MG63 (cell line): ENCODE measurements around the gene PRKAR1A. TPM values are rescaled to one million over a fixed set of nuclear protein-coding genes. Genes with fewer than 3 reads are reported as not detected.
A peak's percentile ranks its signal among the peaks of the same experiment; 100 is the strongest.

Source experiments
- DNase-seq: peaks from one replicate; pipeline ENCODE4 v3.0.0-alpha.2; 2020
- H3K27me3 ChIP-seq: fragments of 250-450 bp; sonication (Bioruptor Pico); 2 replicates; pipeline ENCODE4 v1.5.1; 2020; ENCODE audit warnings: mild to moderate bottlenecking, moderate library complexity
- H3K36me3 ChIP-seq: fragments of 250-450 bp; sonication (Bioruptor Pico); 2 replicates; pipeline ENCODE4 v1.5.1; 2020; ENCODE audit warnings: mild to moderate bottlenecking, moderate library complexity
- H3K4me3 ChIP-seq: fragments of 250-450 bp; sonication (Bioruptor Pico); 2 replicates; pipeline ENCODE4 v1.5.1; 2020; ENCODE audit warnings: mild to moderate bottlenecking, moderate library complexity
- H3K9me3 ChIP-seq: fragments of 250-450 bp; sonication (Bioruptor Pico); 2 replicates; pipeline ENCODE4 v1.5.1; 2020; ENCODE audit warnings: mild to moderate bottlenecking, moderate library complexity
- total RNA-seq: library from RNA; depleted of rRNA; stranded (reverse); fragments of >200 nt; shearing (Covaris generic); gene quantifications from 2 replicates; pipeline ENCODE4 v1.2.3, GENCODE V29; 2014; ENCODE audit warnings: low replicate concordance

PRKAR1A gene
- total RNA-seq, 1 experiment from 2014 or later: 185 TPM

DNA sequence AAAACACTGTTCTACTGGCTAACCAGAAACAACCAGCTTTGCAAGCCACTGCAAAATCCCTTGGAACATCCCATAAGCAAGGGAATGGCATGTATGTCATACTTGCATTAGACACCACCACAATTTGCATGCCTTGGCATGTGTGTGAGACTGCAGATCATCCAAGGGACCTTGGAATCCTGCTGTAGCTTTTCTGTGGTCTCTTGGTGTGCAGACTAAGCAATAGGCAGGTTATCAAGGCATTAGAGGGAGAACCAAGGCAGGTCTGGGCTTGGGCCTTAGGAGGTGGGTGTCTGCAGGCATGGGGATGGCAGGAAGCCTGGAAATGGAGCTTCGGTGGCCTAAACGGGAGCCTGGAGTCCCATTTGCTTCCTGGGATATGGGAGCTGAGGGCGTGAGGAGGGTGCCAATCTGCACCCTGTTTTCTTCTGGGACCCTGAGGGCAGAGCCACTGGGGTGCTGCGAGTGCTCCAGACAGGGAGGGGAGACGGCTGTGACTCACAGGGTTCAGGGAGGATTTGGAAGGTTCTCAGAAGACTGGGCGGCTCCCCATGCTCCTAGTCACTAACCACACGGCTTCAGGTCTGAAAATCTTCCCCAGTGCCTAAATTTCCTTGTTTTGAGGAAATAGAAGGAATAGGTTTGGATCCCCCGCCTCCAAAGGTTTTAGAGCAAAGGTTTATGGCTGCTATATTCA is 52.3 kb downstream of the PRKAR1A start:
- Histone ChIP-seq H3K9me3 (no peaks in the 10 kb centered on the region), H3K27me3 (no peaks in the 10 kb centered on the region), H3K36me3 (no peaks in the 10 kb centered on the region), H3K4me3 (no peak overlapping the region)
- DNase-seq: no peak

DNA sequence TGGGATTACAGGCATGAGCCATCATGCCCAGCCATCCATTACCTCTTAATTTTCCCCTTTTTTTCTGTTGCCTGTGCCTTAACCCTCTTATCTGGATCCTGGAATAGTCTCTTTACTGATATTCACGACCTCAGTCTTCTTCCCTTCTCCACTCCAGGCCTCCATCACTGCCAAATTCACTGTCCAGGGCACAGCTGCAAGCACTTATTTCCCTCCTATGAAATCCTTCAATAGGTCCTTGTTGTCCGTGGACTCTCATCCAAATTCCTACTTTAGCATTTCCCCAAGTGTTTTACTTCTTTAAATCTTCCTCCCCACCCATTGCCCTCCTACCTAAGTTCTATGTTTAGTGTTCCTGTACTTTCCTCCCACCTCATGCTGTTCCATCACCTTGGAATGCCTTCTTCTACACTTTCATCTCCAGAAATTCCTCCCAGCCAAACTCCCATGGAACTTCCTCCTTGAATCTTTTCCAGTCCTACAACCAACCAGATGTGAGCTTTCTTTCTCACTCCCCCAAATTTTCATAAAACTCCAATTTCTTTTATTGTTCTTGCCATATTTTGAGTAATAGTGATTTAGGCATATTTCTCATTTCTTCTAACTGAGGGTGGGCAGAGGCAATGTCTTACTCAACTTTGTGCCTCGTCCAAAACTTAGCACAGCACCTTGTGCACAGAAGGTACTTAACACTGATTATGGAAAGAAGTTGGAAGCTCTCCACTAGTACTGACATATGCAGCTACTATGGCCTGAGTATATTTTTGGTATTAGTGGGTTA is 53.6 kb downstream of the PRKAR1A start:
- no peak for DNase-seq
- no peaks in the 10 kb centered on the region for H3K36me3 ChIP-seq
- H3K27me3 ChIP-seq: no peaks in the 10 kb centered on the region
- no peak overlapping the region for H3K4me3 ChIP-seq
- no peaks in the 10 kb centered on the region for H3K9me3 ChIP-seq

DNA sequence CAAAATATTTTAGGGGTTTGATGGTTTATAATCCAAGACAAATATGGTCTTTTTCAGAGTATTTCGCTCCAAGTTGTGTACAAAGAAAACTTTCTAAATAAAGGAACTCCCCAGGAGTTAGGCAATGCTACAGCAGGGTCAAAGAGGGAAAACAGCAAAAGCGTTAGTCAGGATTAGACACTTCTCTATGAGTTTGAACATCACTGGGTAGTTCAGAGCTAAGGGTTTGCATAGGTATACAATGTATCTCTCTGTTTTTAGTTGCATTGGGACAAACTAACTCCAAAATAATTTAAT is 54.2 kb downstream of the PRKAR1A start:
- Histone ChIP-seq H3K27me3 (no peaks in the 10 kb centered on the region), H3K9me3 (no peaks in the 10 kb centered on the region), H3K36me3 (no peaks in the 10 kb centered on the region), H3K4me3 (no peak overlapping the region)
- no peak for DNase-seq

DNA sequence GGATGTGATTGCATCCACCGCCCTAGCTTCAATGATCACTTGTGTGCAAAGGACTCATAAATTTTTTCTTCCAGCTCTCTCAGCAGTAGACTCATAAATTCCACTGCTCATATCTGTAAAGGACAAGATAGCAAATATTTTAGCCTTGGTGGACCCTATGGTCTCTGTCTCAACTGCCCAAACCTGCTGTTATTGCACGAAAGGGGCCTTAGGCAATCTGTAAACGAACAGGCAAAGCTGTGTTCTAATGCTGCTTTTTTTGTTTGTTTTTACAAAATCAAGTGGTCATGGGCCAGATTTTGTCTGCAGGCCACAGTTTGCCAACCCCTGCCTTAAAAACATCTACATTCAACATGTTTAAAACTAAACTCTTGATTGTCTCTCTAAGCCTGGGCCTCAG is 54.8 kb downstream of the PRKAR1A start:
- DNase-seq: no peak
- no peaks in the 10 kb centered on the region for H3K36me3 ChIP-seq
- no peaks in the 10 kb centered on the region for H3K9me3 ChIP-seq
- no peaks in the 10 kb centered on the region for H3K27me3 ChIP-seq
- no peak overlapping the region for H3K4me3 ChIP-seq

DNA sequence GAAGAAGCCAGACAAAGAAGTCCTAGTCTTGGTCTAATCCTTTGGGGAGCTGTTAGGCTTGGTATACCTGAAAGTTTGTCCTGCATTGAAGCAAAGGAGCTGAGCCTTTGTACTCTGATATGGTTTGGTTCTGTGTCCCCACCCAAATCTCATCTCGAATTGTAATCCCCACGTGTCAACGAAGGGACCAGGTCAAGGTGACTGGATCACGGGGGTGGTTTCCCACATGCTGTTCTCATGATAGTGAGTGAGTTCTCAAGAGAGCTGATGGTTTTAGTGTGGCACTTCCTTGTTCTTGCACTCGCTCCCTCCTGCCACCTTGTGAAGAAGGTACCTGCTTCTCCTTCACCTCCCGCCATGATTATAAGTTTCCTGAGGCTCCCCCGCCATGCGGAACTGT is 55.4 kb downstream of the PRKAR1A start:
- H3K4me3 ChIP-seq: no peak overlapping the region
- H3K27me3 ChIP-seq: no peaks in the 10 kb centered on the region
- H3K9me3 ChIP-seq: no peaks in the 10 kb centered on the region
- DNase-seq: no peak
- H3K36me3 ChIP-seq: no peaks in the 10 kb centered on the region

DNA sequence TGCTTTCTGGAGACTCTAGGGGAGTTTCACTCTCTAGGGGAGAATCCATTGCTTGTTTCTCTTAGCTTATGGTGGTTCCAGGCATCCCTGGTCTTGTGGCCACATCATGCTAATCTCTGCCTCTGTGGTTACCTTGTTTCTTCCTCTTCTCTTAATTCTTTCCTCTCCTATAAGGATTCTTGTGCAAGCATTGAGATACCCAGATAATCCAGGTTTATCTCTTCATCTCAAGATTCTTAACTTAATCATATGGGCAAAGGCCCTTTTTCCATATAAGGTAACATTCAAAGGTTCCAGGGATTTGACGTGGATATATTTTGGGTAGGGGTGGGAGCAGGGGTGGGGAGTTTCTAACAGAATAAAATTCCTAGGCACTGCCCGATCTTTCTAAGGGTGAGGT is 56.4 kb downstream of the PRKAR1A start:
- Histone ChIP-seq H3K36me3 (no peaks in the 10 kb centered on the region), H3K4me3 (no peak overlapping the region), H3K27me3 (no peaks in the 10 kb centered on the region), H3K9me3 (no peaks in the 10 kb centered on the region)
- DNase-seq: no peak

DNA sequence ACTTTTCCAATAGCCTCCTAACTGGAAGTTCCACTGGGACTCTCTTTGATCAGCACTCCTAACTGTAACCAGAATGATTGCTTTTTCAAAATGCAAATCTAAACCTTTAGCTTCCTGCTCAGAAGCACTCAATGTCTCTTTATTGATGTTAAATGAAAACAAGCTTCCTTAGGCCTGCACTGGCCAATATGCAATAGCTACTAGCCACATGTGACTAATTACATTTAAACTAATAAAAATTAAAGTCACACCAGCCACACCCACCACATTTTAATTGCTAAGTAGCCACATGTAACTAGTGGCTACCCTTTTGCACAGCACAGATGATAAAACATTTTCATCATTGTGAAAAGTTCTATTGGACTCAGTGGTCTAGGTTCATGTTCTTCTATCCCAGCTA is 57.1 kb downstream of the PRKAR1A start:
- Histone ChIP-seq H3K36me3 (no peaks in the 10 kb centered on the region), H3K4me3 (no peak overlapping the region), H3K9me3 (no peaks in the 10 kb centered on the region), H3K27me3 (no peaks in the 10 kb centered on the region)
- DNase-seq: no peak

DNA sequence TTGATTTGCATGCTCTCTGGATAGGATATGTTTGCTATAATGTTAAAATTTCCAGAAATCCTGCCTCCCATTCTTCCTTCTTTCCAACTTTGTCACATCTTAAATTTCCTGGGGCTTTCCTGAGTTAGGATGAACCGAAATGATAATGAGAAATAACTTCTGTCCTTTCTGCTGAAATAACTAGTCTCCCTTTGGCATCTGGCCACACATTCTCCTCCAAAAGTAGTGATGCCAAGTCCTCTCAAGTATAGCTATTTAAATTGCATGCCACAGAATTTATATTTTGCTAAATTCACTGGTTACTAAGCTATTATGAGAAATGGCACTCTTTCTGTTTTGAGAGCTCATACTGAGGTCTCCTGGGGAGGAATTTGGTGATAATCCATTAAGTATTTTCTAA is 58.3 kb downstream of the PRKAR1A start:
- Histone ChIP-seq H3K4me3 (no peak overlapping the region), H3K9me3 (no peaks in the 10 kb centered on the region), H3K27me3 (no peaks in the 10 kb centered on the region), H3K36me3 (no peaks in the 10 kb centered on the region)
- no peak for DNase-seq

DNA sequence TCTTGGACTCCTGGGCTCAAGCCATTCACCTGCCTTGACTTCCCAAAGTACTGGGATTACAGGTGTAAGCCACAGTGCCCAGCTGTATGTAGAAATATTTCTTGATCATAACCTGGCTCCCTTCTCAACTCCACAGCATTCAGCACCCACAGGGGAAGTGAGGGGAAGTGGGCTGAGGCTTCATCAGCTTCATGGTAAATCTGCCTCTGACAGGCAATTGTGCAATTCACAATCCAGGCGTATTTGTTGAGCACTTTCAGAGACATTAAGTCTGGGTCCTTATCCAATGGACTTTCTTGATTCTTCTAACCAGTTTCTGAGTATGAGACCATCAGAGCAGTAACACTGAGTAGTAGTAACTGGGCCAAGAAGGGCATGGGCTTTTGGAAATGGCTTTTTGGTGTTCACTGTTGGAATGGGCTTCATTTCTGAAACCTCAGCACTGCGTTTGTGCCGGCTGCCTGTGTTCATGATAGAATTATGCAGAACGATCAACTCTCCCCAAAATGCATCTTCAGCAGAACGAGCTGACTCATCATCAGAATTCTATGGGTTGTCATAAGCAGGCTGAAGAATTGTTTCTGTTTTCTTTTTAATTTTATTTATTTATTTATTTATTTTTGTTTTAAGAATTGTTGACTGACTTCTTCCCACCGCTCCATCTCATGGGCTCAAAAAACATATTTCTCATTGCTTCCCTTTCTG is 60.1 kb downstream of the PRKAR1A start:
- DNase-seq: no peak
- no peaks in the 10 kb centered on the region for H3K27me3 ChIP-seq
- H3K9me3 ChIP-seq: no peaks in the 10 kb centered on the region
- H3K36me3 ChIP-seq: no peaks in the 10 kb centered on the region
- no peak overlapping the region for H3K4me3 ChIP-seq

DNA sequence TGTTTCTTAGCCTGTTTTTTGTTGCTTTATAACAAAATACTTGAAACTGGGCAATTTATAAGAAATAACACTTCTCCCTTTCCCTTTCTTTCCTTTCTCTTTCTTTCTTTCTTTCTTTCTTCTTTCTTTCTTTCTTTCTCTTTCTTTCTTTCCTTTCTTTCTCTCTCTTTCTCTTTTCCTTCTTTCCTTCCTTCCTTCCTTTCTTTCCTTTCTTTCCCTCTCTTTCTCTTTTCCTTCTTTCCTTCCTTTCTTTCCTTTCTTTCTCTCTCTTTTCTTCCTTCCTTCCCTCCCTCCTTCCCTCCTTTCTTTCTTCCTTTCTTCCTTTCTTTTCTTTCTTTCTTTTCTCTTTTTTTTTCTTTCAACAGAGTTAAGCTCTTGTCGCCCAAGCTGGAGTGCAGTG is 61.1 kb downstream of the PRKAR1A start:
- DNase-seq: no peak
- Histone ChIP-seq H3K4me3 (no peak overlapping the region), H3K9me3 (no peaks in the 10 kb centered on the region), H3K36me3 (no peaks in the 10 kb centered on the region), H3K27me3 (no peaks in the 10 kb centered on the region)

DNA sequence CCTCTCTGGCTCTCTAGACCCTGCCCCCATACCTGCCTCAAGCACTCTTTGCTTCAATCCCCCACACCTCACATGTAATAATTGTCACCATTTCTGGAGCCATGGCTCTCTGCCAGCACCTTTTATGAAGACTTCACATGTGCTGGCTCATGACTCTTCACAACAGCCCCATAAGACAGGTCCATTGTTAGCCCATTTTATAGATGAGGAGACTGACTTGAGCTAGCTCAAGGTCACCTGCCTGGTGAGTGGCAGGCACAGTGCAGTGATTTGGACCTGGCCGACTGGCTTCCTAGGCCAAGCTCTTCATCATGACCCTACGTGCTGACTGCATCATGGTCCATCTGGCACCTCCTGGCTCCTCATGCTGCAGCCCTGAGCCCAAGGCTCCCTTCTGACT is 63.9 kb downstream of the PRKAR1A start:
- no peak overlapping the region for H3K4me3 ChIP-seq
- H3K9me3 ChIP-seq: no peaks in the 10 kb centered on the region
- DNase-seq: no peak
- no peaks in the 10 kb centered on the region for H3K27me3 ChIP-seq
- H3K36me3 ChIP-seq: no peaks in the 10 kb centered on the region

DNA sequence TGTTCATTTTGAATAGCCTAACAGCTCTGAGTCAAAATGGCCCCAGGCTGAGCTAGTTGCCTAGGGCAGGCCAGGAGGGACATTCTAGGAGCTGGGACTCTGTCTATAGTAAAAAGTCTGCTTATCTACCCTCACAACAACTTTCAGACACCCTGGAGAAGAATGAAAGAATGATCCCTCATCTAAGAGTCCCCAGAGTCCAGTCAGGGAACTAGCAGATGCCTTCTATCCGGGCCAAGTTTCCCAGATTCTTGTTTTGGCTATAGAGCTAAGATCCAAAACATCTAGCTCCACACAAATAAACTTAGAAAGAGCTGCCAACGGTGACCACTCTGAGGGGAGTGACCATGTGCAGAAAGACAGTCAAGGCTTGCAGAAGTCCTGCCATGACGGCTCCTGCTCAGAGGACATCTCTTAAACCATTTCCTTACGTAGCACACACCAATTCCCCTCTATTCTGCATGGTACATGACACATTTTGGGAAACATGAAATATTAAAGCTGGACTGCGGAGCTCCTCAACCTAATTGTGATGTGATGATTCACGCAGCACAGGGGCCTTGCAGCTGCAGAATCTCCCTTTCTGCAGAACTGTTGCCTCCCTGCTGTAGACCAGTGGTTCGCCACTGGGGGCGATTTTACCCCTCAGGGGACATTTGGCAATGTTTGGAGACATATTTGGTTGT is 64.7 kb downstream of the PRKAR1A start:
- Histone ChIP-seq H3K9me3 (no peaks in the 10 kb centered on the region), H3K36me3 (no peaks in the 10 kb centered on the region), H3K27me3 (no peaks in the 10 kb centered on the region), H3K4me3 (no peak overlapping the region)
- no peak for DNase-seq

DNA sequence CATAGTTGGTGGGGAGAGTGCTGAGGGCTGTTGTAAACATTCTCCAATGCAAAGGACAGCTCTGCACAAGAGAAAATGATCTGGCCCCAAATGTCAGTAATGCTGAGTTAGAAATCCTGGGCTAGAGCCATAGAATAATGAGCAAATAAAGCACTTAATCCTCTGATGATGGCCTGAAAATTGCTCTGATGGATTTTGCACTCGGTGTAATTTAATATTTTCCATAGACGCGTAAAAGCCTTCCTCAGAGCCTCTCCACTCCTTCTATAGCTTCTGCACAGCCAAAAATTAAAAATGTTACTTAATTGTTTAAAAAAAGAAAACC is 65.2 kb downstream of the PRKAR1A start:
- H3K4me3 ChIP-seq: no peak overlapping the region
- no peaks in the 10 kb centered on the region for H3K27me3 ChIP-seq
- no peaks in the 10 kb centered on the region for H3K36me3 ChIP-seq
- H3K9me3 ChIP-seq: no peaks in the 10 kb centered on the region
- no peak for DNase-seq

DNA sequence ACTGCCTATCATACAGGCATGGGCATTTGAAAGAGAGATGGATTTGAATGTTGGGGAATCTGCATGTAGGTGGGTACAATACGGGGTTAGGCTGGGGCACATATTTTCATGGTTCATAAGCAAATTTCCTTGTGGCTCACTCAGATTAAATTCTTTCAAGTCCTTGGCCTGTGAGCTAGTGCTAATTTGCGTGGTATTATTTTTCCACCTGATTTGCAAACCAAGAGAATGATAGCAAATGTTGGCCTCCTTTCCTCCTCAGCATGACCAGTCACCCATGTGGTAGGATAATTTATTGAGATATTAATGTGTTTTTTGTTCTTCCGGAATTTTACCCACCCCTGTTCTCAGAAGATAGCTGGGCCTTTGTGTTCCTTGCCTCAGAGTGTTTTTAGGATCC is 66.0 kb downstream of the PRKAR1A start:
- no peak for DNase-seq
- no peaks in the 10 kb centered on the region for H3K9me3 ChIP-seq
- no peaks in the 10 kb centered on the region for H3K36me3 ChIP-seq
- no peak overlapping the region for H3K4me3 ChIP-seq
- H3K27me3 ChIP-seq: no peaks in the 10 kb centered on the region

DNA sequence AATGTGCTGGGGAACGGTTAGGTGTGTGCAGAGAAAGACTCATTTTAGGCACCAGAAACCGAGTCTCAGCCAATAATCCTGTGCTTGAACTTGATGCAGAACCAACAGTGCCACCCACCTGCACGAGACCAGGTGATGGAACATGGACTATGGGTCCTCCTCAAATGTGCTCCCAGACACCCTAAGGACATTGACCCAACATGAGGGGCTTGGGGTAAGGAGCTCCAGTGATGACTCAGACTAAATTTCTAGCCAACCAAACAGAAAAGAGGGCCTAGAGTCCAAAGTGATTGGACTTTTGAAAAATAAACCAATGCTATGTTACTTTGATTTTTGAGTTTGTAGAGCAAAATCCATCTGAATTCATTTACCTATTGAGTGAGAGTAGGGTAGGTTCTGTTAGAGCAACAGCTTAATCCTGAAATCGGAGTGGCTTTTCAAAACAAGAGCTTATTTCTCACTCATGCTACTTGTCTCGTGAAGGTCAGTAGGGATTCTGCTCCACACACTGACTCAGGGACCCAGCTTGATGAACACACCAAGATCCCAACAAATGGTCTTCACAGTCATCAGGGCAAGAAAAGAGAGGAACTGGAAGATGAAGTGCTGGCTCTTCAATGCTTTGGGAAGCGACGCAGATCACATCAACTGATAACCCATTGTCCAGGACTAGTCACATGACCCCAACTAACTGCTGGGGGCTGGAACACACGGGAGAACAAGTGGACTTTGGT is 67.1 kb downstream of the PRKAR1A start:
- no peak for DNase-seq
- Histone ChIP-seq H3K9me3 (no peaks in the 10 kb centered on the region), H3K4me3 (no peak overlapping the region)

DNA sequence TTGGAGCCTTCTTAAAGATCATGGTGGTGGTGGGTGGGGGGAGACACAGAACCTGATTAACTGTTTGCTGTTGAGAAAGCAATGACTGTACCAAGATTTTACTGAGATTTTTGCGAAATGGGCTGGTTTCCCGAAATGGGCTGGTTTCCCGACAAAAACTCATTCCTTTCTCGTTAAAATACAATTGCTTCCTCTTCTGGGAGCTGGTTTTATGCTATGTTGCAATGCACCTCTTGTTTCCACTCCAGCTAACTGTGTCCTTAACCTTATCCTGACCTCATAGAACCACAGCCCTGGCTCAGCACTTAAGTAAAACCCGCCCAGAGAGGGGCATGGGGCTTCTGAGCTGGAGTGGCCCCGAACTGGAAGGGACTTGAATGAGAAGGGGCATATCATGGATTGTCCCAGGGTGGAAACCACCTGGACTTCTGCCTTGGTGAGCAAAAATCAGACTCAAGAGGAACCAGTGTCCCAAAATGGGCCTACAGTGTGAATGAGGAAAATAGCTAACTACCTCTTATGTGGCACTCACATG is 68.1 kb downstream of the PRKAR1A start:
- Histone ChIP-seq H3K4me3 (no peak overlapping the region), H3K9me3 (no peaks in the 10 kb centered on the region), H3K27me3 (no peaks in the 10 kb centered on the region), H3K36me3 (no peaks in the 10 kb centered on the region)
- DNase-seq: peak; percentile 39

More for the DNA sequence above, 67.1 kb downstream of the PRKAR1A start:
- no peaks in the 10 kb centered on the region for H3K36me3 ChIP-seq
- no peaks in the 10 kb centered on the region for H3K27me3 ChIP-seq
